Liver (tissue), 9 donors: ENCODE results near the gene SLC25A45. TPM values are rescaled to one million over a fixed set of nuclear protein-coding genes. Genes with fewer than 3 reads are reported as not detected.

ENCODE experiments used
- DNase-seq: peaks from one replicate; pipeline ENCODE4 v3.0.0-alpha.2; 2017; ENCODE audit warnings: low spot score
- H3K27ac ChIP-seq, 2 donors: one replicate each; pipeline ENCODE4 v1.7.0; 2013; ENCODE audit warnings: inconsistent platforms in 2 of 2, low read length in 2 of 2, control low read depth in 1 of 2, low read depth in 1 of 2, mild to moderate bottlenecking in 1 of 2
- H3K27me3 ChIP-seq, 4 donors: one replicate each; pipeline versions ENCODE4 v1.6.1 to v1.7.0; 2013; ENCODE audit warnings: low read length in 3 of 4, inconsistent platforms in 1 of 4, mild to moderate bottlenecking in 1 of 4, moderate library complexity in 1 of 4; ENCODE audit not compliant: control insufficient read depth in 4 of 4, insufficient read depth in 4 of 4
- H3K36me3 ChIP-seq, 4 donors: one replicate each; pipeline versions ENCODE4 v1.6.1 to v1.7.0; 2013; ENCODE audit warnings: low read length in 3 of 4, mild to moderate bottlenecking in 3 of 4, low read depth in 1 of 4, moderate library complexity in 1 of 4; ENCODE audit not compliant: control insufficient read depth in 4 of 4, insufficient read depth in 3 of 4
- H3K4me1 ChIP-seq, 4 donors: one replicate each; pipeline versions ENCODE4 v1.6.1 to v1.7.0; 2013; ENCODE audit warnings: low read length in 3 of 4, mild to moderate bottlenecking in 3 of 4, moderate library complexity in 1 of 4; ENCODE audit not compliant: control insufficient read depth in 4 of 4, insufficient read depth in 4 of 4
- H3K4me3 ChIP-seq, 3 donors: one replicate each; pipeline versions ENCODE4 v1.6.1 to v1.7.0; 2013; ENCODE audit warnings: low read length in 3 of 3, control low read depth in 1 of 3, low read depth in 1 of 3, mild to moderate bottlenecking in 1 of 3
- H3K9ac ChIP-seq, 2 donors: one replicate each; pipeline ENCODE4 v1.7.0; 2013; ENCODE audit warnings: low read length in 2 of 2, mild to moderate bottlenecking in 2 of 2, moderate library complexity in 2 of 2, control low read depth in 1 of 2, low read depth in 1 of 2
- H3K9me3 ChIP-seq, 4 donors: one replicate each; pipeline versions ENCODE4 v1.6.1 to v1.7.0; 2013; ENCODE audit warnings: low read length in 3 of 4; ENCODE audit not compliant: control insufficient read depth in 4 of 4
- CTCF ChIP-seq: fragments of 150-350 bp; IDR thresholded peaks from 2 replicates; pipeline ENCODE4 v1.5.1; 2017; ENCODE audit warnings: improper control_type of control experiment, low read depth, low read length; ENCODE audit not compliant: missing input control
- EGR1 ChIP-seq, 2 donors: IDR thresholded peaks; 2 replicates each; pipeline ENCODE4 v1.6.1; 2016 to 2018; ENCODE audit warnings: antibody characterized with exemption in 2 of 2, low read depth in 2 of 2
- FOXA1 ChIP-seq: IDR thresholded peaks from 2 replicates; pipeline ENCODE4 v1.6.1; 2016; ENCODE audit warnings: antibody characterized with exemption
- FOXA2 ChIP-seq: IDR thresholded peaks from 2 replicates; pipeline ENCODE4 v1.6.1; 2016; ENCODE audit warnings: antibody characterized with exemption
- GABPA ChIP-seq, 2 donors: IDR thresholded peaks in 1 of 2; conservative IDR thresholded peaks in 1 of 2; 2 replicates each; pipeline ENCODE4 v1.6.1; 2016; ENCODE audit warnings: antibody characterized with exemption in 2 of 2, mild to moderate bottlenecking in 1 of 2, moderate library complexity in 1 of 2
- HNF4A ChIP-seq, 2 donors: conservative IDR thresholded peaks; 2 replicates each; pipeline ENCODE4 v1.6.1; 2016; ENCODE audit warnings: antibody characterized with exemption in 2 of 2, mild to moderate bottlenecking in 2 of 2
- HNF4G ChIP-seq: IDR thresholded peaks from 2 replicates; pipeline ENCODE4 v1.6.1; 2016; ENCODE audit warnings: antibody characterized with exemption
- JUND ChIP-seq, 2 donors: IDR thresholded peaks; 2 replicates each; pipeline ENCODE4 v1.6.1; 2016; ENCODE audit warnings: antibody characterized with exemption in 2 of 2
- NR2F2 ChIP-seq: IDR thresholded peaks from 2 replicates; pipeline ENCODE4 v1.6.1; 2016; ENCODE audit warnings: antibody characterized with exemption
- RAD21 ChIP-seq, 2 donors: IDR thresholded peaks; 2 replicates each; pipeline ENCODE4 v1.6.1; 2016; ENCODE audit warnings: antibody characterized with exemption in 2 of 2, mild to moderate bottlenecking in 2 of 2
- RXRA ChIP-seq, 2 donors: IDR thresholded peaks; 2 replicates each; pipeline ENCODE4 v1.6.1; 2017 to 2018; ENCODE audit warnings: antibody characterized with exemption in 2 of 2, mild to moderate bottlenecking in 1 of 2
- SP1 ChIP-seq: IDR thresholded peaks from 2 replicates; pipeline ENCODE4 v1.6.1; 2018; ENCODE audit warnings: antibody characterized with exemption, mild to moderate bottlenecking
- TAF1 ChIP-seq: conservative IDR thresholded peaks from 2 replicates; pipeline ENCODE4 v1.6.1; 2016; ENCODE audit warnings: antibody characterized with exemption, mild to moderate bottlenecking
- YY1 ChIP-seq: IDR thresholded peaks from 2 replicates; pipeline ENCODE4 v1.6.1; 2016; ENCODE audit warnings: antibody characterized with exemption, mild to moderate bottlenecking
- ZBTB33 ChIP-seq: IDR thresholded peaks from 2 replicates; pipeline ENCODE4 v1.6.1; 2016; ENCODE audit warnings: antibody characterized with exemption
- WGBS: extraction: QIAGEN DNeasy Blood & Tissue Kit; methylation state at CpG from one replicate; pipeline ENCODE4 v1.1.7; 2013; 5-methylcytosine and 5-hydroxymethylcytosine counted together
- polyA plus RNA-seq, 2 donors: library from polyadenylated mRNA; stranded (reverse) in 1 of 2; unstranded in 1 of 2; fragments of 200-250 nt in 1 of 2; fragments of >200 nt in 1 of 2; fragmentation: Nextera tagmentation in 1 of 2; extraction: Ambion mirVana in 1 of 2; gene quantifications; one replicate each; pipeline versions ENCODE4 v1.2.1 to v1.2.3, GENCODE V29; 2013 to 2015
- total RNA-seq, 2 donors: library from RNA; depleted of rRNA; stranded (reverse); fragments of >200 nt; gene quantifications; one replicate each; pipeline ENCODE4 v1.2.3, GENCODE V29; 2014
- TF ChIP-seq, protein P1 (sequence below): IDR thresholded peaks from 2 replicates; pipeline ENCODE4 v1.6.1; 2016; ENCODE audit warnings: antibody characterized with exemption, mild to moderate bottlenecking
- TF ChIP-seq, protein P2 (sequence below): IDR thresholded peaks from 2 replicates; pipeline ENCODE4 v1.6.1; 2016; ENCODE audit warnings: antibody characterized with exemption
- TF ChIP-seq, protein P3 (sequence below): IDR thresholded peaks from 2 replicates; pipeline ENCODE4 v1.6.1; 2016; ENCODE audit warnings: antibody characterized with exemption
- donor health status: healthy.
- donor health status: healthy.
- donor health status: healthy.
- donor health status: healthy.
- donor health status: healthy.

SLC25A45 gene
- total and polyA plus RNA-seq, 4 donors, result 4.5 to 6.8 (median 5.3) TPM

DNA sequence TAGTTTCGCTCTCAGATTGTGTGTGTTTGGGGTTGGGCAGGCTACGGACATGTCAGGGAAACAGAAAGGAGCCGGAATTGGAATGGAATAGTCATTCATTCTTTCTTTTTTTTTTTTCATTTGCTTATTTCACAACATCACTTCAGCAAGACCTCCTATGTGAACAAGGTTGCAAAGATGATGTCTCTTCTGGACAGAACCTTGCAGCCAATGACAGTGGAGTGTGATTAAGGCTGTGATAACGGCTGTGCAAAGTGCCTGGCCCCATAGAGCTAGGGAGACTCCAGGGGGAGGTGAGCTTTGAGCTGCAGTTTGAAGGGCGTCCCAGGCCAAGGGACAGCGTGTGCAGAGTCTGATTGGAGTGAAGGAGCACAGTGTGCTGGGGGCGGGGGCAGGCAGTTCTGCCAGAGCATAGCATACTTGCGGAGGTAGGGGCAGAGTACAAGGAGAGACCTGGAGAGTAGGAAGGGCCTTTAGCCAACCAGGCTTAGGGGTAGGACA lies 24.5 kb downstream of the SLC25A45 start:
- TF ChIP-seq YY1, result peak; percentile 24
- TF ChIP-seq FOXA1, result no peak
- TF ChIP-seq RAD21 (IDR thresholded peaks at IDR 0.05), result no peak
- TF ChIP-seq HNF4A (conservative IDR thresholded peaks at IDR 0.05), result peak; percentile 83 to 87
- no peak for TF ChIP-seq EGR1 (IDR thresholded peaks at IDR 0.05; ENCODE audit: low read depth in 2 of 2)
- peak; percentile 66 for TF ChIP-seq SP1
- no peak for TF ChIP-seq ZBTB33
- TF ChIP-seq HNF4G, result no peak
- TF ChIP-seq GABPA (IDR thresholded peaks at IDR 0.05 in 1 of 2, conservative IDR thresholded peaks at IDR 0.05 in 1 of 2), result no peak
- TF ChIP-seq, protein P1, sequence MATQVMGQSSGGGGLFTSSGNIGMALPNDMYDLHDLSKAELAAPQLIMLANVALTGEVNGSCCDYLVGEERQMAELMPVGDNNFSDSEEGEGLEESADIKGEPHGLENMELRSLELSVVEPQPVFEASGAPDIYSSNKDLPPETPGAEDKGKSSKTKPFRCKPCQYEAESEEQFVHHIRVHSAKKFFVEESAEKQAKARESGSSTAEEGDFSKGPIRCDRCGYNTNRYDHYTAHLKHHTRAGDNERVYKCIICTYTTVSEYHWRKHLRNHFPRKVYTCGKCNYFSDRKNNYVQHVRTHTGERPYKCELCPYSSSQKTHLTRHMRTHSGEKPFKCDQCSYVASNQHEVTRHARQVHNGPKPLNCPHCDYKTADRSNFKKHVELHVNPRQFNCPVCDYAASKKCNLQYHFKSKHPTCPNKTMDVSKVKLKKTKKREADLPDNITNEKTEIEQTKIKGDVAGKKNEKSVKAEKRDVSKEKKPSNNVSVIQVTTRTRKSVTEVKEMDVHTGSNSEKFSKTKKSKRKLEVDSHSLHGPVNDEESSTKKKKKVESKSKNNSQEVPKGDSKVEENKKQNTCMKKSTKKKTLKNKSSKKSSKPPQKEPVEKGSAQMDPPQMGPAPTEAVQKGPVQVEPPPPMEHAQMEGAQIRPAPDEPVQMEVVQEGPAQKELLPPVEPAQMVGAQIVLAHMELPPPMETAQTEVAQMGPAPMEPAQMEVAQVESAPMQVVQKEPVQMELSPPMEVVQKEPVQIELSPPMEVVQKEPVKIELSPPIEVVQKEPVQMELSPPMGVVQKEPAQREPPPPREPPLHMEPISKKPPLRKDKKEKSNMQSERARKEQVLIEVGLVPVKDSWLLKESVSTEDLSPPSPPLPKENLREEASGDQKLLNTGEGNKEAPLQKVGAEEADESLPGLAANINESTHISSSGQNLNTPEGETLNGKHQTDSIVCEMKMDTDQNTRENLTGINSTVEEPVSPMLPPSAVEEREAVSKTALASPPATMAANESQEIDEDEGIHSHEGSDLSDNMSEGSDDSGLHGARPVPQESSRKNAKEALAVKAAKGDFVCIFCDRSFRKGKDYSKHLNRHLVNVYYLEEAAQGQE, result no peak
- peak in 1 of 2 donors; percentile 12 for TF ChIP-seq JUND (IDR thresholded peaks at IDR 0.05)
- TF ChIP-seq, protein P2, sequence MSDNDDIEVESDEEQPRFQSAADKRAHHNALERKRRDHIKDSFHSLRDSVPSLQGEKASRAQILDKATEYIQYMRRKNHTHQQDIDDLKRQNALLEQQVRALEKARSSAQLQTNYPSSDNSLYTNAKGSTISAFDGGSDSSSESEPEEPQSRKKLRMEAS, result no peak
- TF ChIP-seq NR2F2, result no peak
- peak; percentile 68 to 71 for TF ChIP-seq RXRA (IDR thresholded peaks at IDR 0.05)
- TF ChIP-seq FOXA2, result no peak
- no peak for TF ChIP-seq TAF1
- TF ChIP-seq, protein P3, sequence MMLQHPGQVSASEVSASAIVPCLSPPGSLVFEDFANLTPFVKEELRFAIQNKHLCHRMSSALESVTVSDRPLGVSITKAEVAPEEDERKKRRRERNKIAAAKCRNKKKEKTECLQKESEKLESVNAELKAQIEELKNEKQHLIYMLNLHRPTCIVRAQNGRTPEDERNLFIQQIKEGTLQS, result no peak
- TF ChIP-seq CTCF, result no peak
- no peaks in the 10 kb centered on the region for H3K36me3 ChIP-seq
- H3K27me3 ChIP-seq, result no peaks in the 10 kb centered on the region
- 32% methylated on average over 8 of the region's 8 CpGs for WGBS
- H3K9ac ChIP-seq, result no peak overlapping the region
- no peaks in the 10 kb centered on the region for H3K9me3 ChIP-seq
- no peak overlapping the region for H3K27ac ChIP-seq
- DNase-seq, result no peak
- H3K4me3 ChIP-seq, result no peak overlapping the region
- peaks cover 3 to 31% (median 19%) of the 10 kb centered on the region in 4 donors for H3K4me1 ChIP-seq
